T-helper 22 cell (primary cell): Measurements from ENCODE around the gene AMBRA1.

ENCODE experiments used
- DNase-seq: peaks from one replicate; pipeline ENCODE4 v3.0.0-alpha.2; 2020; ENCODE audit warnings: low read depth

Gene AMBRA1

DNA sequence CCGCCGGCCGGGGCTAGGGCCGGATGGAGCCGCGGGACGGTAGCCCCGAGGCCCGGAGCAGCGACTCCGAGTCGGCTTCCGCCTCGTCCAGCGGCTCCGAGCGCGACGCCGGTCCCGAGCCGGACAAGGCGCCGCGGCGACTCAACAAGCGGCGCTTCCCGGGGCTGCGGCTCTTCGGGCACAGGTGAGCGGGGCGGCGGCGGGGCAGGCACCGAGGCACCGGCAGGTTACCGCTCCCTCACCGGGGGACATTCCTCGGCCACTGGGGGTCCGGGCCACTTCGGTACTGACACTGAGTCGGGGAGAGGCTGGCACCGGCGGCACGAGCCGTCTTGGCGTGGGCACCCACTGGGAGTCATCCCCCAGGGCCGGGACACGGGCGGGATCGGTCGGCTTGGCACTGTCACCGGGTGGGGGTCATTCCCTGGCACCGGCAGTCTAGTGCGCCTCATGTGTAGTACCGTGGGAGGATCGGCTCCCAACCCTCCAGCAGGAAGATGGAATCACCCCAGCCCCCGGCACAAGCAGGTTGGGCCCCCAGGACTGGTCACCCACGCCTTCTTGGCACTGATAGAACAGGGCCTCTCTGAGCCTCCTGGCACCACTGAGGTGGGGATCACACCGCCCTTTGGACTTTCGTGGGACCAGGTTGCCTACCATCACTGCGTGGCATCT lies 246.0 kb downstream of the AMBRA1 start:
- DNase-seq = no peak

DNA sequence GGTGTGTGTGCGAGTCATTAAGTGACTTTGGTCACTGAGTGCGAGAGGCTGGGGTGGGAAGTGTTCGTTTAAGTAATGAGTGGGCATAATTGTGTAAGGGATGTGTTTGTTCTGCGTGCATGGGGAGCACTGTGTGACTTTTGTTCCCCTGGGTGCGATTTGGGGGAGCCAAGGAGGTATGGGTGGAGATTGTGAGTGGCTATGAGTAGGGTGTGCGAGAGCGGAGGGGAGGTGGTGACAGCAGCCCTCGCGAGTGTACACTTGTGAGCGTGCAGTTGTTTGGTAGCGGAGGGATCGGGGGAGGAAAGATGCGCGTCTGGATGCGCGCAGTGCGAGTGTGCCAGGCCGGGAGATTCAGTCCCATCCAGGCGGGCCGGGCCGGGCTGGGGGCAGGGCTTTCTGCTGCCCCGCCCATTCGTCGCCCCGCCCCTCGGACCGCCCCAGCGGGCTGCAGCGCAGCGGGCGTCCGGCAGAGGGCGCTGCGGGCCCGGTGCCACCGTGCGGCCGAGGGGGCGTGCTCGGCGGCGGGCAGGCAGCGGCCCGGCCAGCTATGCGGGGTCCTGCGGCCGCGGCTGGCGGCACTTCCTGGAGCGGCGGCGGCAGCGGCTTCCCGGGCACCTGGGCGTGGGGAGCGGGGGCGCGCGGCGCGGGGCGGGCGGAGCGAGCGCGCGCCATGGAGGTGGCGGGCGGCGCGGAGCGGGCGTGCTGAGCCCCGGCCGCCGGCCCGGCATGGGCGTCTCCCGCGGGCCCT lies 246.8 kb downstream of the AMBRA1 start, which contains the start of gene DGKZ:
TSS of gene DGKZ (plus strand) at position 578 of the 751 bp plus-strand sequence. CDS start 197 bp downstream, outside the sequence.
- DNase-seq = peak; percentile 83
